KOPT-K1 (cell line): Measurements from ENCODE around the gene POMT2.

Experiments used
- H3K27ac ChIP-seq: fragments of 200-600 bp; sonication (generic); 2 replicates; pipeline ENCODE4 v1.5.1; 2016; ENCODE audit warnings: antibody characterized with exemption, mild to moderate bottlenecking, low read depth, low read length; ENCODE audit not compliant: poor library complexity, severe bottlenecking
- H3K36me3 ChIP-seq: fragments of 200-600 bp; sonication (generic); 2 replicates; pipeline ENCODE4 v1.5.1; 2017; ENCODE audit warnings: antibody characterized with exemption, mild to moderate bottlenecking, low read length, moderate library complexity; ENCODE audit not compliant: insufficient read depth
- H3K9me3 ChIP-seq: fragments of 200-600 bp; sonication (generic); 2 replicates; pipeline ENCODE4 v1.5.1; 2017; ENCODE audit warnings: antibody characterized with exemption, low read length, mild to moderate bottlenecking; ENCODE audit not compliant: insufficient read depth, poor library complexity, severe bottlenecking

Gene POMT2, protein sequence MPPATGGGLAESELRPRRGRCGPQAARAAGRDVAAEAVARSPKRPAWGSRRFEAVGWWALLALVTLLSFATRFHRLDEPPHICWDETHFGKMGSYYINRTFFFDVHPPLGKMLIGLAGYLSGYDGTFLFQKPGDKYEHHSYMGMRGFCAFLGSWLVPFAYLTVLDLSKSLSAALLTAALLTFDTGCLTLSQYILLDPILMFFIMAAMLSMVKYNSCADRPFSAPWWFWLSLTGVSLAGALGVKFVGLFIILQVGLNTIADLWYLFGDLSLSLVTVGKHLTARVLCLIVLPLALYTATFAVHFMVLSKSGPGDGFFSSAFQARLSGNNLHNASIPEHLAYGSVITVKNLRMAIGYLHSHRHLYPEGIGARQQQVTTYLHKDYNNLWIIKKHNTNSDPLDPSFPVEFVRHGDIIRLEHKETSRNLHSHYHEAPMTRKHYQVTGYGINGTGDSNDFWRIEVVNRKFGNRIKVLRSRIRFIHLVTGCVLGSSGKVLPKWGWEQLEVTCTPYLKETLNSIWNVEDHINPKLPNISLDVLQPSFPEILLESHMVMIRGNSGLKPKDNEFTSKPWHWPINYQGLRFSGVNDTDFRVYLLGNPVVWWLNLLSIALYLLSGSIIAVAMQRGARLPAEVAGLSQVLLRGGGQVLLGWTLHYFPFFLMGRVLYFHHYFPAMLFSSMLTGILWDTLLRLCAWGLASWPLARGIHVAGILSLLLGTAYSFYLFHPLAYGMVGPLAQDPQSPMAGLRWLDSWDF

DNA sequence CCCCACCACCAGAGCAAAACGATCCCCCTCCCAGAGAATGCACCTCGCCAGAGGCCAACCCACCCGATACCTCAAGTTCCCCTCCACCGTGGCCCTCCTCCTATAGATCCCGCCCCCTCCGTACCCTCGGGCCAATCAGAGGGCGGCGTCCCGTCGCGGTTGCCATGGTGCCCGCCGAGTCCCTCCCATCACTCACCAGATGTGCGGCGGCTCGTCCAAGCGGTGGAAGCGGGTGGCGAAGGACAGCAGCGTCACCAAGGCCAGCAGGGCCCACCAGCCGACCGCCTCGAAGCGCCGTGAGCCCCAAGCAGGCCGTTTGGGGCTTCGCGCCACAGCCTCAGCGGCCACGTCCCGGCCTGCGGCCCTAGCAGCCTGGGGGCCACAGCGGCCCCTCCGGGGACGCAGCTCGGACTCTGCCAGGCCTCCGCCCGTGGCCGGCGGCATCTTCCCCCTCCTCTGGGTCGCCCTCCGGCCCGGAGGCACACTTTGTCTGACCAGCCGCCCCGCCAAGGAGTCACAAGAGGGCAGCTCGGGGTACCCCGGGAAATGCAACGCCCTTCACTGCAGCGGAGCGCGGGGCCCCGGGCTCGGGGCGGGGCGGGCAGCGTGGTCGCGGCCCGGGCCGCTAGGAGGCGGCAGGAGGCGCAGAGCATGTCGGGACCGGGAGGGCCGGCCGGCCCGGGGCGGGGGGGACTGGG lies at the start of gene POMT2:
Gene POMT2, minus strand, starts transcription at position 646 of the 698 bp plus-strand sequence. Its CDS starts 202 bp downstream, at position 444.
- H3K9me3 ChIP-seq = no peaks in the 10 kb centered on the region
- peak within 1 kb of the TSS; percentile 89 for H3K27ac ChIP-seq
- H3K36me3 ChIP-seq = no peaks in the 10 kb centered on the region

DNA sequence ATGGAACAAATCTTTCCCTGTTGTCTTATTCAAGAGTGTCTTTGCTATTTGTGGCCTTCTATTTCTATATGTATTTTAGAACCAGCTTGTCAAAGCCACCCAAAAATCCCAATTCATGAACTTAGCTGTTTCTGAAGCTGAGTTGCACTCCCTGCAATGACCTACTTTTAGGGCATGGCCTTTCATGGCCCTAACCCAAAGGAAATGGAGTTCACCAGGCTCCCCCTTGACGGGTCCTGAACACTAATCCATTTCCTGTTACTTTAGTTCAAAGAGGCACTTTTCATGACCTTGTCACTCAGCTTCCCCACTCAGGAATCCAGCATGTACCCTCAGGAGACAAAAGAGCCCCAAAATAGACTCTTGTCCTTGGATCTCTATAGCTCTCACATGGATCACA lies 48.6 kb upstream of the POMT2 start:
- no peaks in the 10 kb centered on the region for H3K9me3 ChIP-seq
- H3K36me3 ChIP-seq = no peaks in the 10 kb centered on the region
- peak overlapping the region; percentile 15 for H3K27ac ChIP-seq

DNA sequence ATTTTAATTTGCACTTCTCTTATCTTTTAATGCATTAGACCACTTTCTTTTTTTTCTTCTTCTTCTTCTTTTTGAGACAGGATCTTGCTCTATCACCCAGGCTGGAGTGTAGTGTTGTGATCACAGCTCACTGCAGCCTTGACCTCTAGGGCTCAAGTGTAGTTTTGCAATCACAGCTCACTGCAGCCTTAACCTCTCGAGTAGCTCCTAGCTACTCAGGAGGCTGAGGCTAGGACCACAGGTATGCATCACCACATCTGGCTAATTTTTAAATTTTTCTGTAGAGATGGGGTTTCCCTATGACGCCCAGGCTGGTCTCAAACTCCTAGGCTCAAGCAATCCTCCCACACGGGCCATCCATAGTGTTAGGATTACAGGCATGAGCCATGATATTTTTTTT lies 43.5 kb upstream of the POMT2 start:
- Histone ChIP-seq H3K27ac (no peak overlapping the region), H3K9me3 (no peaks in the 10 kb centered on the region), H3K36me3 (no peaks in the 10 kb centered on the region)

DNA sequence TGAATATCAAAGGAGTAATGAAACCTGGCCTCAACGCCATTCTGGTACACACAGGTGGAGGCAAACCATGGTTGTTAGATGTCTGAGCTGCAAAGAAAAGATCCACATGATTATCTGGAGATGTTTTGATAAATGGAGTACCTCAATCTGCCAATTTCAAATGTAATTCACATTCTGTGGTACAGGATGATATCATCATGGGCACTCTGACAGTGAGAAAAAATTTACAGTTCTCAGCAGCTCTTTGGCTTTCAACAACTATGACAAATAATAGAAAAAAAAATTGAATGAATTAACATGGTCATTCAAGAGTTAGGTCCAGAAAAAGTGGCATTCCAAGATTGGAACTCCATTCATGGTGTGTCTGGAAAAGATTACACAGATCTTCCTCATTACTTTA lies 38.9 kb upstream of the POMT2 start:
- Histone ChIP-seq H3K27ac (no peak overlapping the region), H3K9me3 (no peaks in the 10 kb centered on the region), H3K36me3 (no peaks in the 10 kb centered on the region)

DNA sequence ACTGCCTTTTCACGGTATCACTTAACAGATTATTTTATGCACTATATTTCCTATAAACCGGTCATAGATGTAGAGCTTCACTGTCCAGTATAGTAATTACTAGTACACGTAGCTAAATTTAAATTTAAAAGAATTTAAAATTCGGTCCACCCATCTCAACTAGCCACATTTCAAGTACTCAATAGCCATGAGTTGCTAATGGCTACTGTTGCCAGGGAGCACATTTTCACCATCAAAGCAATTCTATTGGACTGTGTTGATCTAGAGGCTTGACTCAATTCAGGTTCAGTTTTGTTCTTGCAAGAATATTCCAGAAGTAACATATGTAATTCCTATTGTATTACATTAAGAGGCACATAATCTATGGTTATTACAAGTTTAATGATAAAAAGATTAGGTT lies 36.2 kb upstream of the POMT2 start:
- H3K27ac ChIP-seq = no peak overlapping the region

DNA sequence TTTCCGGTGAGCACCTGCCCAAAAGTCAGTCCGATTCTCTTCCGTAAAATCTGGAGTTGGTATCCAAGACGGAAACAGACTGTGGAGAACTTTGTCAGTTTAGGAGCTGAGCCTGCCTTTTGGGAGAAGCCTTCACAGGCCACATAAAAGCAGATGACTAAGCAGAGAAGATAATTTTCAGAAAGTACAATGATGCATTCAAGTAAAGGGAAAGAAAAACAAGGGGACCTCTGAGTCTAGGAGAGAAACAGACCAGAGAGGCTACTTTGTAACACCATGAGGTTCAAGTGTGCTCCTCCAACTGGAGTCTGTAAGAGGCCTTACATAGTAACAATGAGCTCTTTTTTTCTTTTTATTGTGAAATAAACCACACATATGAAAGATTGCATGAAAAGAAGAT lies 35.1 kb upstream of the POMT2 start:
- peaks cover 3% of the 10 kb centered on the region; the same call in 1 of the 2 replicates for H3K36me3 ChIP-seq
- H3K27ac ChIP-seq = no peak overlapping the region
- H3K9me3 ChIP-seq = no peaks in the 10 kb centered on the region

More for the DNA sequence above, 36.2 kb upstream of the POMT2 start:
- Histone ChIP-seq H3K36me3 (no peaks in the 10 kb centered on the region), H3K9me3 (no peaks in the 10 kb centered on the region)

DNA sequence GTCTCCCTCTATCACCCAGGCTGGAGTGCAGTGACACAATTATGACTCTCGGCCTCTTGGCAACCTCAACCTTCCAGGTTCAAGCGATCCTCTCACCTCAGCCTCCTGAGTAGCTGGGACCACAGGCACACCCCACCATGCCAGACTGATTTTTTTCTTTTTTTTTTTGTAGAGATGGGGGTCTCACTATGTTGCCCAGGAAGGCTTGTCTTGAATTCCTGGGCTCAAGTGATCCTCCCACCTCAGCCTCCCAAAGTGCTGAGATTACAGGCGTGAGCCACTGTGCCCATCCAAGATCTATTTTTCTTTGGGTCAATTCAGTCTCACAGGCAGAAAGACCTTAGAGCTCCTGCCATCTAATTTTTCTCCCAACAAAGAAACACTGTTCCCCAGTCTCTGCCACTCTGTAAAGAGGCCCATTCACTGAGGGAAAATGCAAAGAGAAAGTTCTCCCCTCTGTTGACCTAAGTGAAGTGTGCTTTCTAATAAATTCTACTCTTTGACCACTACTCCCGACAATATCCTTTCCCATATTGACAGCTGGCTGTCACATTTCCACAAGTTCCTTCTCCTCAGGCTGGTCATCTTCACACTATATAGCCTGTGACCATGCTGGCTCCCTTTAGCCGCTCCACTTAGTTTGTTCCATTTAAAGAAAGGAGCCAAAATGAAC lies 32.9 kb upstream of the POMT2 start:
- H3K36me3 ChIP-seq = peaks cover 24% of the 10 kb centered on the region; the same call in 1 of the 2 replicates
- no peaks in the 10 kb centered on the region for H3K9me3 ChIP-seq
- no peak overlapping the region for H3K27ac ChIP-seq

DNA sequence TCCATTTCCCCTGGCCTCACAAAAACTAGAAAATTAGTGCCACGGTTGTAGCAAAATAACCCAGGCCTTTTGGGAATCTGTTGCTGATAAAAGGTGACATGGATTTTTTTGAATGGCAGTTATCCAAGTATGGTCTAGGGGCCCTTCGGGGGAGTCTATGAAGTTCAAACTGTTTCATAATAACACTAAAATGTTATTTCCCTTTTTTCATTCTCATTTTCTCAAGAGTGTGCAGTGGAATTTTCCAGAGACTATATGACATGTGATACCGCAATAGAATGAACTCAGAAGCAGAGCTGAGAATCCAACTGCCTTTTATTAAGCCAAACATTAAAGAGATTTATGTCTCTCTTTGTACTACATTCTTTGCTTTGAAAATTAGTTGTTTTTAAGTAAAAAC lies 27.1 kb upstream of the POMT2 start:
- no peaks in the 10 kb centered on the region for H3K9me3 ChIP-seq
- peaks cover 63% of the 10 kb centered on the region for H3K36me3 ChIP-seq
- no peak overlapping the region for H3K27ac ChIP-seq

DNA sequence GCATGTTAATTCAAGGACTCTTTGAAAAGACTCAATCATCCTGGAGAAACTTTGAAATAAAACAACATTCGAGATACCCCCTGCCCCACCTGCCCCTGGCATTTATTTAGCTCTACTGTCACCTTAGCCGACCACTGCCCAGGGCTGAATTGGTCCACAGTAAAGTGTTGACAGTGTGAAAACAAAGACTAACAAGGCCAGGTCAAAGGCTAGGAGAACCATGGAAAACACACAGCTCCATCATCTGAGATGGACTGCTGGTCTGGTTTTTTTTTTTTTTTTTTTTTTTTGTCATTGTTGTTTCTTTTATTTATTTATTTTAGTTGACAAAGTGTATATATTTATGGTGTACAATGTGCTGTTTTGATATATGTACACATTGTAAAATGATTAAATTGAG lies 25.8 kb upstream of the POMT2 start:
- Histone ChIP-seq H3K36me3 (peaks cover 75% of the 10 kb centered on the region), H3K9me3 (no peaks in the 10 kb centered on the region), H3K27ac (no peak overlapping the region)

DNA sequence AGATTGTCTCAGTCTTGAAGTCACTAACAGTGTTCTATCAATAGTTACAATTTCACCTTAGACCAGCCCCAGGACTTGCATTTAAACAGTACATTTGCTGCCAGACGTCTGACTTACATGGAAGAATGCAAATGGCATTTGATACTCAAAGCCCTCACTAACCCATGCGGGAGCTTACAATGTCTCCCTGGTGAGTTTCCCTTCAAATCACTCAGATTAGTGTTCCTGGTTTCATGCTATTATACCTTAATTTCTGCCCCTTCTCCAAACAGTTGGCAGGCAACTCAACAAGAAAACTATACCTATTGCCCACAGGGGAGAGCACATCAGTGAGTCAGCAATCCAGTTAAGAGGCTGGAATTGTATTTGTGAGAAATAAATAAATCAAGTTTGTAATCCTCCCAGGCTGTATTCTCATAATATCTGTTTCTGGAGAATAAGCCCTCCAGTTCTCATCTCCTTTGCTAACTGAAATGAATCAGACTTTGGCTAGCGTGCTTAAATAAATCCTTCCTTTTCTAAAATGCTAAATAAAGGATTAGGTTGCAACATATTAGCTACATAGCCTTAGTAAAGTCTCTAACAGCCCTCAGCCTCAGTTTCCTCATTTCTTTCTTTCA lies 23.8 kb upstream of the POMT2 start:
- H3K9me3 ChIP-seq = no peaks in the 10 kb centered on the region
- peaks cover 80% of the 10 kb centered on the region for H3K36me3 ChIP-seq
- no peak overlapping the region for H3K27ac ChIP-seq

DNA sequence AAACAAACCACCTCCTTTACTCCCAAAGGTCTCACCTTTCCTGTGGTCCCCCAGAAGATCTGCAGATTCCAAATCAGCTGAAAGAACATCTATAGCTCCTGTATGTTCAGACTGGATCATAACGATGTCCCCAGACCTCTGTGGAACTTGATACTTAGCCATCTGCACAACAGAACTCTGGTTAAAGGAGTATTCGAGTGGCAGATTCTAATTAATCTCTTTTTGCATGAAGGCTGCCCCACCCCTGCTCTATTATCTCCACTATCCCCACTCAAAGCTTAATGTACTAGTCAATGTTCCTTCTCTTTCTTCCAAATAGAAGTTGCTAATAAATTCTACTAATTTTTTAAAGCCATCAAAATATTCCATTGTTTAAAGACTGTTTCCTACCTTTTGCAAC lies 23.0 kb upstream of the POMT2 start:
- Histone ChIP-seq H3K9me3 (no peaks in the 10 kb centered on the region), H3K36me3 (peaks cover 80% of the 10 kb centered on the region), H3K27ac (no peak overlapping the region)

DNA sequence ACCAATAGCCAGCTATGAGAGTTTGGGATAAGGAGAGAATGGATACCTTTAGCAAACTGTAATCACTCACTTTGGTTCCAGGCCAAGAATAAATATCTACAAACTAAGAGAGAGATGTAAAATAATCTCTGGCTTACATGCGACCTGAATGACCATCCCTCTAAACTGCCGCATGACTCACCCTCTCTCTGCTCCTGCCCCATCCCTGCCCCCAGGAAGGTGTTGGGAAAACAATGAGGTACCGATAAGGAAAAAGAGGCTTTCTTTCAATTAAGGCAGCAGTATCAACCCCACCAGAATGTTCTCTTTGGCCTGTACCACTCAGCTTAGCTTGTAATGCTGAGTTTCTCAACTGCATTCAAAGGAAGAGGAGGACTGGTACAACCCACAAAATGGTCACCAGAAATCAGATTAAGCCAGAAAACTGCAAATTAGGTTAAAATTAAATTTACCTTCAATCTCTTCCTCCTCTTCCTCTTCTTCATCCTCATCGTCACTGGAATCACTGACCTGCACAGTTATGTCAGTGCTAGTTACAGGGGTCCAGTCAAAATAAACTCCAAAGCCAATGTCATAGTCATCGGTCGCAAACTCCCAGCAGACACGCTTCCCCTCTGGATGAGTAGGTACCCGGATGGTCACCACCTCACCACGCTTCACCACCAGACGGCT lies 22.2 kb upstream of the POMT2 start:
- no peaks in the 10 kb centered on the region for H3K9me3 ChIP-seq
- no peak overlapping the region for H3K27ac ChIP-seq
- peaks cover 80% of the 10 kb centered on the region for H3K36me3 ChIP-seq

DNA sequence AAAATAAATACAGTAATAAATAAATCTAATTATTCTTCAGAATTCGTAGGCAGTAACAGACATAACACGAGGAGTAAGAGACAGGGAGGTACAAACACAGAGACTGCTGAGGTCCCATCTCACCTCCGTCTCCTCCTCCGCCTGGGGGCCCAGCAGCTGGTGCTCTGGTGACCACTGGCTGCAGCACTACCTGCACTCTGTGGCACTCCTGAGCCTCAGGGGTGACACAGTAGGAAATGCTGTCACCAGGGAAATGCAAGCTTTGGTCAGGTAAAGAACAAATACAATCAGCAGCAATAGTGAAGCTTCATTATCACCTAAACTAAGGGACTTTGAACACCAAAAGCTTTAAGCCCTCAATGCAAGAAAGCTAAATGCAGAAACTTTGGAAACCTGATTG lies 19.7 kb upstream of the POMT2 start:
- H3K36me3 ChIP-seq = peaks cover 84% of the 10 kb centered on the region
- no peaks in the 10 kb centered on the region for H3K9me3 ChIP-seq
- H3K27ac ChIP-seq = no peak overlapping the region

DNA sequence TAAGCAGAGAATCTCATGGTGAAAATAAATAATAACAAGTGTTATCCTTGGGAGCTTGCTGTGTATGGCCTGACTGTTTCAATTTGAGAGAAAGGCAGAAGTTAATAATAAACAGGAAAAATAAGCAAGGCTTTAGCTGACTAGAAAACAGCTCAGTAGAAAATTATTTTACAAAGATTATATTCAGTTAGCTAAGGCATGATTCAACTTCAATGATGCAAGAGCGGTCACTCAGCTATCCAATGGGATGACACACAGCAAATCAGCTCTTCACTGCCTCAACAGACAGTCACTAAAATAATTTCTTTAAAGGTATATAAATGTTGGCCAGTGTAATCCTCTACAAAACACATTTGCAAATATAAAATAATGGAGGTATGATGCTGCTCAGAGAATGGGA lies 18.7 kb upstream of the POMT2 start:
- no peaks in the 10 kb centered on the region for H3K9me3 ChIP-seq
- peaks cover 79% of the 10 kb centered on the region for H3K36me3 ChIP-seq
- H3K27ac ChIP-seq = no peak overlapping the region
